PC-9 (cell line): ENCODE measurements around the gene SEC11A. TPM values are rescaled to one million over a fixed set of nuclear protein-coding genes. Genes with fewer than 3 reads are reported as not detected.
"Not testable (repeated sequence)": the region's sequence is repeated elsewhere in the genome, so short reads cannot be mapped to it uniquely, and the experiment has no call there.

Experiments
- BruUV-seq: library from RNA; stranded (reverse); fragments of 400-500 nt; replicated peaks from 2 replicates; lab custom pipeline; 2021; lab: Mats Ljungman, UMichigan
- CTCF ChIA-PET: fragments of 300-600 bp; sonication (Branson Sonifier 250); formaldehyde crosslinking; loops from one replicate; lab custom pipeline; 2022; ENCODE audit warnings: antibody characterized with exemption; lab: Charles Lee
- POLR2A ChIA-PET: fragments of 300-600 bp; sonication (Branson Sonifier 250); formaldehyde crosslinking; loops from one replicate; lab custom pipeline; 2022; ENCODE audit warnings: antibody characterized with exemption; ENCODE audit not compliant: unreplicated experiment; lab: Charles Lee
- DNase-seq, 2 experiments: peaks; one replicate each; pipeline versions ENCODE4 v3.0.0 to v3.0.0-alpha.2; 2015 to 2022; ENCODE audit warnings: mixed read lengths in 1 of 2
- H2AFZ ChIP-seq: fragments of 200-600 bp; sonication (generic); 2 replicates; pipeline ENCODE4 v1.8.1; 2017; ENCODE audit warnings: antibody characterized with exemption
- H3F3A ChIP-seq: fragments of 200-600 bp; sonication (generic); 2 replicates; pipeline ENCODE4 v1.8.1; 2017; ENCODE audit warnings: antibody characterized with exemption, mild to moderate bottlenecking, low read depth; ENCODE audit not compliant: insufficient read depth
- H3K27ac ChIP-seq: fragments of 200-600 bp; sonication (generic); 2 replicates; pipeline ENCODE4 v1.6.1; 2016; ENCODE audit warnings: mixed run types
- H3K27me3 ChIP-seq: fragments of 200-600 bp; sonication (generic); 2 replicates; pipeline ENCODE4 v1.6.1; 2016; ENCODE audit warnings: low read depth, mixed run types; ENCODE audit not compliant: insufficient read depth
- H3K36me3 ChIP-seq: fragments of 200-600 bp; sonication (generic); 2 replicates; pipeline ENCODE4 v1.6.1; 2016; ENCODE audit warnings: low read depth, mixed run types
- H3K4me1 ChIP-seq: fragments of 200-600 bp; sonication (generic); replicated peaks from 2 replicates; pipeline ENCODE4 v1.6.1; 2016; ENCODE audit warnings: mixed run types; ENCODE audit not compliant: insufficient read depth
- H3K4me2 ChIP-seq: fragments of 200-600 bp; sonication (generic); 2 replicates; pipeline ENCODE4 v1.6.1; 2017; ENCODE audit warnings: mixed run types
- H3K4me3 ChIP-seq: fragments of 200-600 bp; sonication (generic); 2 replicates; pipeline ENCODE4 v1.6.1; 2016; ENCODE audit warnings: mixed run types
- H3K79me2 ChIP-seq: fragments of 200-600 bp; sonication (generic); 2 replicates; pipeline ENCODE4 v1.6.1; 2017; ENCODE audit warnings: low read depth, mixed run types
- H3K9me2 ChIP-seq: fragments of 200-600 bp; sonication (generic); 2 replicates; pipeline ENCODE4 v1.8.1; 2017; ENCODE audit warnings: mild to moderate bottlenecking; ENCODE audit not compliant: insufficient read depth
- H3K9me3 ChIP-seq: fragments of 200-600 bp; sonication (generic); 2 replicates; pipeline ENCODE4 v1.8.1; 2016; ENCODE audit warnings: low read depth; ENCODE audit not compliant: insufficient read depth
- H4K20me1 ChIP-seq: fragments of 200-600 bp; sonication (generic); 2 replicates; pipeline ENCODE4 v1.8.1; 2017; ENCODE audit not compliant: insufficient read depth
- CTCF ChIP-seq: fragments of 200-600 bp; sonication (generic); conservative IDR thresholded peaks from 2 replicates; pipeline ENCODE4 v1.6.1; 2017; ENCODE audit warnings: mixed run types, antibody characterized with exemption, mild to moderate bottlenecking, moderate library complexity
- EZH2 ChIP-seq: fragments of 200-600 bp; sonication (generic); IDR thresholded peaks from 2 replicates; pipeline ENCODE4 v1.8.0; 2017; ENCODE audit warnings: antibody characterized with exemption, low read depth
- intact Hi-C: fragments of 100-400 bp; cut with micrococcal nuclease; formaldehyde crosslinking; loops from one replicate; pipeline ENCODE4 v1.10.0; 2022; ENCODE audit not compliant: unreplicated experiment
- total RNA-seq: library from RNA; stranded (reverse); gene quantifications from 2 replicates; pipeline ENCODE4 v1.2.3, GENCODE V29; 2021

SEC11A gene
- total RNA-seq, 1 experiment from 2014 or later: 174 TPM

DNA sequence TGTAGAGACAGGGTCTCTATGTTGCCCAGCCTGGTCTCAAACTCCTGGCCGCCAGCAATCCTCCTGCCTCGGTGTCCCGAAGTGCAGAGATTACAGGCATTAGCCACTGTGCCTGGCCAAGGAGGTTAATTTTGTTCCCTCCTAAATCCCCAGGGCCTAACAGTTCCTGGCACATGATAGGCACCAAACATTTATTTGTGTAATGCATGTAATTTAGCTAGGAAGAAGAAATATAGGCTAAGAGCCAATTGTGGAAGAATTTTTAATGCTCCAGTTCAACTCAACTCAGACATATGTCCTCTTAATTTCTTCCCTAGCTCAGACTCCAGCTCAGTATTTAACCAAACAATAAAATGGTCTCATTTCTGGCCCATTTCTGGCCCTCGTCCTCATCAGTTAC, 24.8 kb upstream of the SEC11A start:
- no peaks in the 10 kb centered on the region for H4K20me1 ChIP-seq
- H3K9me3 ChIP-seq: no peaks in the 10 kb centered on the region
- no peak for DNase-seq
- no peak overlapping the region for H3K4me2 ChIP-seq
- no peaks in the 10 kb centered on the region for H3K79me2 ChIP-seq
- peaks cover 8% of the 10 kb centered on the region for H3K4me1 ChIP-seq
- no peak overlapping the region for H2AFZ ChIP-seq
- H3K9me2 ChIP-seq: no peaks in the 10 kb centered on the region
- CTCF ChIA-PET: no interaction called here
- no peak overlapping the region for H3K27ac ChIP-seq
- peaks cover 16% of the 10 kb centered on the region for H3F3A ChIP-seq
- no peaks in the 10 kb centered on the region for H3K27me3 ChIP-seq
- no peak overlapping the region for H3K4me3 ChIP-seq
- TF ChIP-seq EZH2 (no peak), CTCF (no peak)
- intact Hi-C loops: no loop called here
- no TSS peak for BruUV-seq
- POLR2A ChIA-PET: no interaction called here
- no peaks in the 10 kb centered on the region for H3K36me3 ChIP-seq

GRCh38 chr15:84737005-84737404, 21.1 kb upstream of the SEC11A start:
- peaks cover 46% of the 10 kb centered on the region for H3F3A ChIP-seq
- H3K79me2 ChIP-seq: no peaks in the 10 kb centered on the region
- ChIA-PET CTCF (no interaction called here), POLR2A (no interaction called here)
- H3K4me2 ChIP-seq: no peak overlapping the region
- H3K27me3 ChIP-seq: no peaks in the 10 kb centered on the region
- H3K4me1 ChIP-seq: peaks cover 43% of the 10 kb centered on the region
- H2AFZ ChIP-seq: no peak overlapping the region
- intact Hi-C loops: no loop called here
- no peak for DNase-seq
- H4K20me1 ChIP-seq: no peaks in the 10 kb centered on the region
- H3K36me3 ChIP-seq: no peaks in the 10 kb centered on the region
- TF ChIP-seq EZH2 (no peak), CTCF (no peak)
- BruUV-seq: no TSS peak
- H3K9me2 ChIP-seq: no peaks in the 10 kb centered on the region
- H3K9me3 ChIP-seq: no peaks in the 10 kb centered on the region
- H3K27ac ChIP-seq: no peak overlapping the region
- no peak overlapping the region for H3K4me3 ChIP-seq

- peaks cover 45% of the 10 kb centered on the region for H3K4me1 ChIP-seq
- H3K36me3 ChIP-seq: no peaks in the 10 kb centered on the region
- H3K27me3 ChIP-seq: no peaks in the 10 kb centered on the region
- peaks cover 46% of the 10 kb centered on the region for H3F3A ChIP-seq
- no peaks in the 10 kb centered on the region for H3K9me2 ChIP-seq
- DNase-seq: no peak
- BruUV-seq: no TSS peak
- peak overlapping the region; percentile 95 for H3K27ac ChIP-seq
- no peak overlapping the region for H3K4me3 ChIP-seq
- H3K4me2 ChIP-seq: no peak overlapping the region
- CTCF ChIA-PET: interaction anchor here (0.6 kb wide), 1 partner anchor 13 kb away, joined by 4 read pairs; no protein-coding TSS in a partner anchor
- intact Hi-C loops: no loop called here
- no peak for TF ChIP-seq CTCF
- no peak for TF ChIP-seq EZH2
- H2AFZ ChIP-seq: no peak overlapping the region
- no peaks in the 10 kb centered on the region for H3K79me2 ChIP-seq
- POLR2A ChIA-PET: no interaction called here
- H4K20me1 ChIP-seq: no peaks in the 10 kb centered on the region
- H3K9me3 ChIP-seq: no peaks in the 10 kb centered on the region
These were observed 20.4 kb upstream of the SEC11A start for GRCh38 chr15:84736375-84736774.

DNA sequence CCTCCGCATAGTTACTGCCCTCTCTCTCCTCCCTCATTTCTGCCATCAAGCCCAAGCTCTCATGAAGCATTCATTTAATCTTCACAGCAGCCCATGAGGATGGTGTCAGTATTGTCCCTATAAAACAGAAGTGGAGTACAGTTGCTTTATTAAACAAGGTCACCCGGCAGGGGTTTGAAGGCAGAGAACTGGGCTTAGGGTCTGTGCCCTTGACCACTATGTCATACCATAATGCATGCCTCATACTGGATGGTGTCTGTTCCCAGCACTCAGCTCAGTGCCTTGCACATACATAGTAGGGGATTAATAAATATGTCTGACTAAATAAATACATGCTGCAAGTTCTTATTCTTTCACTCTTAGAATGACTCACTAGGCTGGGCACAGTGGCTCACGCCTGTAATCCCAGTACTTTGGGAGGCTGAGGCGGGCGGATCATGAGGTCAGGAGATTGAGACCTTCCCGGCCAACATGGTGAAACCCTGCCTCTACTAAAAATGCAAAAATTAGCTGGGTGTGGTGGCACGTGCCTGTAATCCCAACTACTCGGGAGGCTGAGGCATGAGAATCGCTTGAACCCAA, 19.6 kb upstream of the SEC11A start:
- H3K79me2 ChIP-seq, H3K27me3 ChIP-seq, H3K36me3 ChIP-seq, H4K20me1 ChIP-seq, H3K9me2 ChIP-seq, H3K9me3 ChIP-seq: not testable (repeated sequence)
- Histone ChIP-seq H3F3A (peaks cover 46% of the 10 kb centered on the region), H3K27ac (peak overlapping the region; percentile 95), H3K4me2 (peak overlapping the region; percentile 78), H3K4me1 (peaks cover 45% of the 10 kb centered on the region), H3K4me3 (peak overlapping the region; percentile 41; the same call in 1 of the 2 replicates), H2AFZ (peak overlapping the region; percentile 67; the same call in 1 of the 2 replicates)
- peak in 1 of 2 experiments; percentile 72 for DNase-seq
- CTCF ChIA-PET: interaction anchor here (0.5 to 0.8 kb wide), 6 partner anchors 12 to 433 kb away, joined by 4 to 10 read pairs (median 6); no protein-coding TSS in a partner anchor
- intact Hi-C loops: loop anchor here (1.0 to 2.0 kb wide), 2 partner anchors 13 to 19 kb away; partner anchors contain the start of genes SEC11A and ZNF592
- BruUV-seq: TSS peak; percentile 76
- POLR2A ChIA-PET: interaction anchor here (0.6 to 1.6 kb wide), 4 partner anchors 12 to 104 kb away, joined by 3 to 31 read pairs (median 4); partner anchors contain the start of gene SEC11A
